ENCODE measurements around the gene SIRT5. TPM values are rescaled to one million over a fixed set of nuclear protein-coding genes. Genes with fewer than 3 reads are reported as not detected.

SIRT5 gene
- total RNA-seq, 1 donor from 2014 or later: 11.0 TPM

- H3K4me3 ChIP-seq: no peak overlapping the region
- H3K9me3 ChIP-seq: no peaks in the 10 kb centered on the region
- no peaks in the 10 kb centered on the region for H3K36me3 ChIP-seq
- DNase-seq: no peak
- intact Hi-C loops (cut with DNase I): no loop called here
- no peaks in the 10 kb centered on the region for H3K27me3 ChIP-seq
- no peak for TF ChIP-seq CTCF (IDR thresholded peaks at IDR 0.05)
- H3K27ac ChIP-seq: no peak overlapping the region
- no peak for ATAC-seq
- peaks cover 11% of the 10 kb centered on the region for H3K4me1 ChIP-seq
Observed at GRCh38 chr6:13662651-13663334, 88.4 kb downstream of the SIRT5 start.

- intact Hi-C loops (cut with DNase I): no loop called here
- Histone ChIP-seq H3K4me3 (no peak overlapping the region), H3K9me3 (no peaks in the 10 kb centered on the region), H3K36me3 (no peaks in the 10 kb centered on the region), H3K27me3 (no peaks in the 10 kb centered on the region), H3K4me1 (peaks cover 11% of the 10 kb centered on the region), H3K27ac (no peak overlapping the region)
- no peak for TF ChIP-seq CTCF (IDR thresholded peaks at IDR 0.05)
- ATAC-seq: no peak
- DNase-seq: no peak
Observed at GRCh38 chr6:13663986-13664385, 89.6 kb downstream of the SIRT5 start.

Other genes with a start within 250 kb of the SIRT5 start
- 18.1 TPM for gene TBC1D7, start 246.1 kb upstream of the SIRT5 start, total RNA-seq
- gene GFOD1, start 87.0 kb upstream of the SIRT5 start, total RNA-seq: 33.7 TPM
- 52.0 TPM for gene NOL7, start 40.7 kb downstream of the SIRT5 start, total RNA-seq
- 38.5 TPM for gene RANBP9, start 137.2 kb downstream of the SIRT5 start, total RNA-seq
- gene MCUR1, start 240.0 kb downstream of the SIRT5 start, total RNA-seq: 35.0 TPM